OCI-LY3 (cell line): Measurements from ENCODE around the gene CENPB.

ENCODE experiments used
- CTCF ChIP-seq: fragments of 200-600, 300-600 bp; sonication (generic); IDR thresholded peaks from 2 replicates; pipeline ENCODE4 v1.5.1; 2014; ENCODE audit warnings: antibody characterized with exemption, low read length, low read depth
- EZH2phosphoT487 ChIP-seq: fragments of 200-600 bp; shearing (Covaris generic); IDR thresholded peaks from 2 replicates; pipeline ENCODE4 v1.6.1; 2018; ENCODE audit warnings: antibody characterized with exemption, mixed run types, low read depth

GRCh38 chr20:3751305-3751674 is 35.2 kb downstream of the CENPB start:
- TF ChIP-seq CTCF (no peak), EZH2phosphoT487 (no peak)
